ENCODE data around the gene PRKCB. TPM values are rescaled to one million over a fixed set of nuclear protein-coding genes. Genes with fewer than 3 reads are reported as not detected.

PRKCB gene
- total and polyA plus RNA-seq, 12 donors = 0.30 to 8.8 (median 1.1) TPM

- WGBS, 2 donors = 15 to 21% methylated on average over 9 of the region's 9 CpGs
- ATAC-seq (peak in 3 of 8 donors; percentile 32 to 51 (median 51)), DNase-seq (no peak)
- H3K9me3 ChIP-seq = no peaks in the 10 kb centered on the region
- H3K27ac ChIP-seq = peak overlapping the region in 7 of 10 donors; percentile 3 to 72 (median 50)
- intact Hi-C loops (cut with DNase I) = no loop called here
- peaks cover 0 to 3% (median 0%) of the 10 kb centered on the region in 7 donors for H3K27me3 ChIP-seq
- H3K4me1 ChIP-seq = peaks cover 0 to 24% (median 12%) of the 10 kb centered on the region in 9 donors
- no peak overlapping the region for H3K4me3 ChIP-seq
- H3K36me3 ChIP-seq = peaks cover 0 to 4% (median 0%) of the 10 kb centered on the region in 9 donors
- TF ChIP-seq CTCF (IDR thresholded peaks at IDR 0.05) = no peak
These were observed 281.2 kb downstream of the PRKCB start for GRCh38 chr16:24116989-24117388.

DNA sequence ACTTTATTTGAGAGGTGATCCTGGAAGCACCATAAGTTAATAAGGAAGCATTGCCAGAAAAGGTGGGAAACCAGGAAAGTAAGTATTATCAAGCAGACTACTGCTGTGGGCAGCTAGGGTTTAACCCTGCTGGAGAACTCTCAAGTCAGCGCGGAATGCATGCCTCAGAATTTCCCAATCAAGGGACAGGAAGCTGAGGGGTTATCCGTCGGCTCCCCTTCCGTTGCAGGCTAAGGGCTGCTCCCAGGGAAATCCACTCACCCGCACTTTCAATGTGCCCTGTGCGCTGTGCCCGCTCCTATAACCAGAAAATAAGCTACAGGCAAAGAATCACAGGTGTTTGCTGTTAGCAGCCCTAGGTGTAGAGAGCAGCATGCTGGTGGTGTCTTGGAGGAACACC, 281.9 kb downstream of the PRKCB start:
- Histone ChIP-seq H3K4me1 (peaks cover 0 to 24% (median 12%) of the 10 kb centered on the region in 9 donors), H3K36me3 (no peaks in the 10 kb centered on the region), H3K27me3 (peaks cover 0 to 3% (median 0%) of the 10 kb centered on the region in 7 donors), H3K9me3 (no peaks in the 10 kb centered on the region), H3K4me3 (no peak overlapping the region), H3K27ac (peak overlapping the region in 4 of 10 donors; percentile 35 to 72 (median 62))
- ATAC-seq (peak in 1 of 8 donors; percentile 22), DNase-seq (no peak)
- 50 to 68% methylated on average over 8 of the region's 8 CpGs for WGBS, 2 donors
- intact Hi-C loops (cut with DNase I) = no loop called here
- no peak for TF ChIP-seq CTCF (IDR thresholded peaks at IDR 0.05)

- 39 to 41% methylated on average over 7 of the region's 7 CpGs for WGBS, 2 donors
- Histone ChIP-seq H3K27ac (peak overlapping the region in 6 of 10 donors; percentile 3 to 70 (median 46)), H3K36me3 (peaks cover 0 to 2% (median 0%) of the 10 kb centered on the region in 9 donors), H3K27me3 (peaks cover 0 to 3% (median 0%) of the 10 kb centered on the region in 7 donors), H3K4me3 (no peak overlapping the region), H3K4me1 (peaks cover 0 to 24% (median 12%) of the 10 kb centered on the region in 9 donors), H3K9me3 (no peaks in the 10 kb centered on the region)
- DNase-seq (peak in 1 of 2 donors; percentile 16), ATAC-seq (peak in 7 of 8 donors; percentile 54 to 86 (median 78))
- TF ChIP-seq CTCF (IDR thresholded peaks at IDR 0.05) = no peak
- intact Hi-C loops (cut with DNase I) = no loop called here
These were observed 282.5 kb downstream of the PRKCB start for GRCh38 chr16:24118126-24118821.

DNA sequence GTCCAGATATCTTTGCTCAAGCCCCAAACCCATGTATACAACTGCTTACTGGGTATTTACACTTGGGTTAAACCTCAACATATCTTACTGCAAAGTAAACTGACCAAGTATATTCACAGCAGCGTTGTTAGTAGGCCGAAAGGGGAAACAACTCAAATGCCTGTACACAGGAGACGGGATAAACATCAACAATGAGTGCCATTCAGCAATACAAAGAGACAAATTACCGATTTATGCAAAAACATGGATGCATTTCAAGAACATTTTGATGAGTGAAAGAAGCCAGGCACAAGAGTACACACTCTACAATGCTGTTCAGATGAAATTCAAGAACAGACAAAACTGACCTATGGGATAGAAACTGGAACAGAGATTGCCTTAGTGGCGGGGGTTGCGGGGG, 284.0 kb downstream of the PRKCB start:
- DNase-seq (no peak), ATAC-seq (no peak)
- Histone ChIP-seq H3K27ac (no peak overlapping the region), H3K4me1 (peaks cover 0 to 24% (median 12%) of the 10 kb centered on the region in 9 donors), H3K4me3 (no peak overlapping the region), H3K36me3 (peaks cover 0 to 17% (median 0%) of the 10 kb centered on the region in 9 donors), H3K27me3 (peaks cover 0 to 3% (median 0%) of the 10 kb centered on the region in 7 donors), H3K9me3 (no peaks in the 10 kb centered on the region)
- WGBS, 2 donors = 91 to 93% methylated on average over 6 of the region's 6 CpGs
- intact Hi-C loops (cut with DNase I) = no loop called here
- no peak for TF ChIP-seq CTCF (IDR thresholded peaks at IDR 0.05)
